CD4-positive, alpha-beta T cell treated with Interleukin-10 for 1 hour (primary cell): Measurements from ENCODE around the gene ZFR.
A peak's percentile ranks its signal among the peaks of the same experiment; 100 is the strongest.
"Not testable (repeated sequence)": the region's sequence is repeated elsewhere in the genome, so short reads cannot be mapped to it uniquely, and the experiment has no call there.

ENCODE experiments used
- DNase-seq: peaks from one replicate; pipeline ENCODE4 v3.0.0-alpha.2; 2020

Gene ZFR

DNA sequence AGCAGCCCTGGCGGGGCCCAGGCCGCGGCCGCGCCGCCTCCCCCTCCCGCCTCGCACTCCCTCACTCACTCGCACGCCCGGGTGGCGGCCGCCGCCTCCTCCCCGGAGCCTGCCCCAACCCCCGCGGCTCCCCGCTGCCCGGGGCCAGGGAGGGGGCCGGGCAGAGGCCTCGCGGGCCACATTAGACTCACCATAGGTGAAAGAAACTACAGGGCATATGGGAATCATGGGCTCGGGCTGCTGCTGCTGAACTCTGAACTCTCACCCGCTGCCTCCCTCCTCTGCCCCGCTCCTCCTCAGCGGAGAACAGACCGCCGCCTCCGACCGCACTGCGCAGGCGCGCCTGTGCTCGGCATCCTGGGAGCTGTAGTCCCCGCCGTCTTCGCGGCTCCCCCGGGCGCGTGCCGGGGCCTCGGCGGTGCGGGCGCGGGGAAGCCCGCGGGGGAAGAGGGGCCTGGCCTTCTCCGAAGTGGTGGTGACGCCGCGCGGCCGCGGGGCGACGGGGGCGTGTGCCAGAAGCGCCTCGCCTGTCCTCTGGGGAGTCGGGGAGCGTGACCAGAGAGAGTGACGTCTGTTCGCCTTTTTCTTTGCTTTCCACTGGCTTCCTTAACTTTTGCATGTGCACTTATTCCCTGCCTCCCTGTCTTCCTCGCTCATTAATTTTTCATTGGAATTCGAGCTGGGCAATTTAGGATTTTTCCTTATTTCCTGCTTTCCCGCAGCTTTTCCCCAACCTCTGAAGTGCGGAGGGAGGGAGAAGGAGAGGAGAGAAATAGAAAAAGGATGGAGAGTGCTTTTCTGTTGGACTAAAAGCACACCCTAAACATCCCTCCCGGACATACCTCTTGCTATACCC is at the start of gene ZFR:
TSS of gene ZFR (minus strand) at position 310 of the 856 bp plus-strand sequence. CDS start at position 228, 82 bp downstream.
- DNase-seq = peak; percentile 96

GRCh38 chr5:32490972-32491557 is 46.5 kb upstream of the ZFR start:
- no peak for DNase-seq

DNA sequence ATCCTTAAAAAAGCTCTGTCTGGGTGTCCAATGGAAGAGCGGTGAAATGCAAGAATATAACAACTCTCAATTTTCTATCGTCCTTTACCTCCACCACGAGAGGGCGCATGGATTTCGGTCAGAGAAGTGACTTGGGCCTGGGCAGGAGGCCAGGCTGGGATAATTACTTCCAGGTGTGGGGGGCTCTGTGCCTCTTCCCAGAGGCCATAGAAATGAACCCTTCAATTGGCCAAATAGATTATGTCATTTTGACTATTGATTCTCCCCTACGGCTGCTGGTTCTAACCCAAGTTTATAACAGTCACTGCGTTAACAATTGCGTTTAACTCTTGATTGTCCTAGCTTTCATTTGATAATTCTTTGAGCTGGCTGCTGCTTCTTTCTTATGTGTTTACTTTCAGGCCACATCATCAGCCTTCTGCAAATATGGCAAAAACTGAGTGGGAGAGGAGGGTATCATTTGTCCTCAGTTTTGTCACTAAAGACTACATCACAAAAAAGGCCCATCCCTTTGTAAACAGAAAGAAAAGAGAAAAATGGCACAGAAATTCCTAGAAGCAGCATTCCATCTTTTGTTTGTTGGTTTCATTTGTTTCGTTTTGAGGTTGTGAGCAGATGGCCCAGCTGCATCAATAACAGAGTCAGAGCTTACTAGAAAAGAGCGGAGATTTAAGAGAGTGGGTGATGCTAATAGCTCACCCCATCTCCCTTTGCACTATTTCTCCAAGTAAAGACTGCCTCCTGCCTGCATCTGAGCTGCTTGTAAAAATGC is 45.4 kb upstream of the ZFR start:
- peak; percentile 74 for DNase-seq

DNA sequence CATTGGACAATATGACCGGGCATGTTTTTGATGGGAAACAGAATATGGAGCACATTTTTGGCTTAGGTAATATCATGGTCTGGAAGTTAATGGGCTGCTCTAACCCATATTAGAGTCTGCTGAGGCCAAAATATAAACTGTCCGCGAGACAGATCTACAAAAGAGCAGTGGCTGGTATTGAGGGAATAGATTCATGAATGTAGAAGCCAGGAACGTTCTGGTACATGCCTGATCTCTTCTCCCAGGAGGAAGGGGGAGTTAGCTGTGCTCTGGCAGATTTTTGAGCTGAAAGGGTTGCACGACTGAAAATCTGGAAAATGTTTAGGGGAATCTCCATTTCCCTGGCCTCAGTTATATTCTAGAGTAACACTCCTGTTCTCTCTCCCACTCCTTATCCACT is 42.9 kb upstream of the ZFR start:
- no peak for DNase-seq

DNA sequence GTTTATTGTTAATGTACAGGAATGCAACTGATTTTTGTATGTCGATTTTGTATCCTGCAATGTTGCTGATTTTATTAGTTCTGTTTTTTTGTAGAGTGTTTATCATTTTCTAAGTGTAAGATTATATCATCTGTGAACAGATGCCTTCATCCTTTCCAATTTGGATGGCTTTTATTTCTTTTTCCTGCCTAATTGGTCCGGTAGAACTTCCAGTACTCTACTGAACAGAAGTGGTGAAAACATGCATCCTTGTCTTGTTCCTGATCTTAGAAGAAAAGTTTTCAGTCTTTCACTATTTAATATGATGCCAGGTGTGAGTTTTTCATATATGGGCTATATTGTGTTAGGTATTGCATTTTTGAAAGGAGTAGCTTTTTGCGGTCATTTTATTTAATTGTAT is 42.5 kb upstream of the ZFR start:
- DNase-seq = no peak

- no peak for DNase-seq
These were observed 37.7 kb upstream of the ZFR start for GRCh38 chr5:32482193-32482592.

DNA sequence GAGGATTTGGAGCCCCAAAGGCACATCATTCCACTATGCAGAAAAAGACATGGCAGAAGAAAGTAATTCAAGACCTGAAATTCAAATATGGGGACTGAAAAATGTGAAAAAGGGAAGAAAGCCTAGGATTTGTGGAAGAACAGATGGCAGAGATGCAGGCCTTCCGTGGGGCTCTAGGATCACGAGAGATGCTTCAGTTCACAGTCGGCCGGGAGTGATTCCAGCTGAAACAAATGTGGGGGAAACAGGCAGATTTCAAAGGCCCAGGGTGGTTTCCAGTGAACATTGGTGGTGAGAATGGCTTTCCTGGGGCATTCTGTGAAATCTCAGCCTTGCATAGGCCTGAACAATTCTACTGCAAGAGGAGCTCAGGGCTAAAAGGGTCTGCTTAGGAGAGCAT is 34.6 kb upstream of the ZFR start:
- no peak for DNase-seq

- DNase-seq = no peak
These were observed 32.4 kb upstream of the ZFR start for GRCh38 chr5:32476891-32477290.

DNA sequence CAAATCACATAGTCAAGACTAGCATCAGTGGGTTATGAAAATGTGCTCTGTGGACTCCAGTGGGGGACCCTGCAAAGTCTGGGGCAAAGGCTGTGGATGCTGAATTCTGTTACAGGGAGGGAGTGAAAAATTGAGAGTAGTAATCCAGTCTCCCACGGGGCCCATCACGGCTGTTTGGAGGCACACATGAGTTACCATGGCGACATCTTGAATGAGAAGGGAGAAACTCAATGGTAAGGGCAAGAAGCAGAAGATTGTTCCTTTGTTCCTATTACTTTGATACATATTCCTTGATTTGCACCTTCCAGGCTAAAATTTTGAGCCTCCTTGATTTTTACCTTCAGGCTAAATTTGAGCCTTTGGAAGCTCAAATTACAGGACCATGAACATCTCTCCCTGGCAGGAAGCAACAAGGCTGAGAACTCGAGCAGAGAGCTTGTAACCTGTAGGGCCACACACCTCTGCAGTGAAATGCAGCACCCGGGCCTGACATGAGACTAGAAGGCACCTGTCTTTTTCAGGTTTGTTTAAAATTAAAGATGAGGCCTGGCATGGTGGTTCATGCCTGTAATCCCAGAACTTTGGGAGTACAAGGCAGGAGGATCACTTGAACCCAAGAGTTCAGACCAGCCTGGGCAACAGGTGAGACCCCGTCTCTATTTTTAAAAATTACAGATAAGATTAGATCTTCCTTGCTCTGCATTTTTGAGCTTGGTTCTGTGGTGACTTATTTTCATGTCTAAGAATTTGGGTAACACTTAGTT is 31.0 kb upstream of the ZFR start:
- DNase-seq = no peak

- DNase-seq = no peak
These were observed 29.8 kb upstream of the ZFR start for GRCh38 chr5:32474209-32474854.

DNA sequence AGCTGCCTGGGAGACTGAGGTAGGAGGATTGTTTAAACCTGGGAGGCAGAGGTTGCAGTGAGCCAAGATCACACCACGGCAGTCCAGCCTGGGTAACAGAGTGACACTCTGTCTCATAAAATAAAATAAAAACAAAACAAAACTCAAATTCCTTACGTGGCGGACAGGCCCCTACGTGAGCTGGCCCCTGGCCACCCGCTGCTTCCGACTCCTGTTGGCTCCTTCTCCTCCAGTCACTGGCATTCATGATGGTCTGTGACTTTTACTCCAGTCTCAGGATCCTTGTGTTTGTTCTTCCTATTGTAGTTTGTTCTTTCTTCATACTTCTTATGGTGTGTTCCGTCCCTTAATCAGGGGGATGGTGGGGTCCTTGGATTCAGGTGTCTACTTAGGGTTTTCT is 28.5 kb upstream of the ZFR start:
- DNase-seq = no peak

GRCh38 chr5:32471784-32472183 is 27.2 kb upstream of the ZFR start:
- no peak for DNase-seq

DNA sequence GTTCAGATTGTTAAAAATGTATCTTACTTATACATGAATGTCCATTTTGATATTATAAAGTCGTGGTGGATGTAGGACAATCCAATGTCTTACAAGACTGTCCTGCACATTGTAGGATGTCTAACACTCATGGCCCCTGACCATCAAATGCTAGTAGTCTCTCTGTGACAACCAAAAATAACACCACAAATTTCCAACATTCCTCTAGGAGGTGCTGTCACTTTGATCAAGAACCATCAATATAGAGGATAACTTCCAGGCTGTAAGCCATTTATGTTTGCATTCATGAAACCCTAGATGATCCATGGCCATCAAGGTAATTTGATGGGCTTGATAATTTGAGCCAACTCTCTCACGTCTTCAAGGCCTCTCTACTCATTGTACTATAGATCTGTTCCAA is 20.5 kb upstream of the ZFR start:
- DNase-seq = no peak

GRCh38 chr5:32462618-32463017 is 18.1 kb upstream of the ZFR start:
- DNase-seq = no peak

- no peak for DNase-seq
These were observed 17.0 kb upstream of the ZFR start for GRCh38 chr5:32461441-32462120.

DNA sequence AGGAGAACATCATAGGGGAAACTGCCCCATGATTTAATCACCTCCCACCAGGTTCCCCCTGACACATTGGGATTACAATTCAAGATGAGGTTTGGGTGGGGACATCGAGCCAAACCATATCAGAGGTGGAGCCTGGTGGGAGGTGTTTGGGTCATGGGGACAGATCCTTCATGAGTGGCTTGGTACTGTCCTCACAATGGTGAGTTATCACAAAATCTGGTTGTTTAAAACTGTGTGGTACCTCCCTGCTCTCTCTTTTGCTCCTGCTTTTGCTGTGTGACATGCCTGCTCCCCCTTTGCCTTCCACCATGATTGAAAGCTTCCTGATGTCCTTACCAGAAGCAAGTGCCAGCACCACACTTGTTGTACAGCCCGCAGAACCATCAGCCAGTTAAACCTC is 16.2 kb upstream of the ZFR start:
- no peak for DNase-seq

DNA sequence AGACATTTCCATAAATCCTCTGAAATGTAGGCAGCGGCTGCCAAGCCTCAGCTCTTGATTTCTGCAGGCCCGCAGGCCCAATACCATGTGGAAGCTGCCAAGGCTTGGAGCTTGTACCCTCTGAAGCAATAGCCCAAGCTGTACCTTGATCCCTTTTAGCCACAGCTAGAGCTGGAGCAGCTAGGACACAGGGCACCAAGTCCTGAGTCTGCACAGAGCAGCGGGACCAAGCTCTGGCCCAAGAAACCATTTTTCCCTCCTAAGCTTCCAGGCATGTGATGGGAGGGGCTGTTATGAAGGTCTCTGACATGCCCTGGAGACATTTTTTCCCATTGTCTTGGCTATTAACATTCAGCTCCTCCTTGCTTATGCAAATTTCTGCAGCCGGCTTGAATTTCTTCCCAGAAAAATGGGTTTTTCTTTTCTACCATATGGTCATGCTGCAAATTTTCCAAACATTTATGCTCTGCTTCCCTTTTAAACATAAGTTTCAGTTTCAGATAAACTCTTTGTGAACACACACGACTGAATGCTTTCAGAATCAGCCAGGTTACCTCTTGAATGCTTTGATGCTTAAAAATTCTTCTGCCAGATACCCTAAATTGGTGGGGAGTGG is 14.4 kb upstream of the ZFR start:
- no peak for DNase-seq

DNA sequence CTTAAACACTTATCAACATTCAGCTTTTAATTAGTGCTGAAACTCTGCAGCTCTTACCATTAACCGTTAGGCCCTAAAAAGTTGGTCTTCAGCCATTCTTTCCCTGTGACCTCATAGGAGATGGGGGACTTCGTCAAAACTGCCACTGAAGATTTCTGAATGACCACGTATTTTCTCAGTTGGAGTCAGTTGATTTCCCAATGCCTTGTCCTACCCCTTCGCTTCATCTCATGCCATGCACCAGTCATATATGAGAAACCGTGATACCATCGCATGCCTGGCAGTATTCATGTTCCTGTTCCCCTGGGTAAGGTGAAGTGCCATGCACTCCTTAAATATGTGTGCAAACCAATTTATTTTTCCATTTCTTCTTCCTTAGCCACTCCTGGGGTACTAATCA is 10.8 kb upstream of the ZFR start:
- DNase-seq = no peak

DNA sequence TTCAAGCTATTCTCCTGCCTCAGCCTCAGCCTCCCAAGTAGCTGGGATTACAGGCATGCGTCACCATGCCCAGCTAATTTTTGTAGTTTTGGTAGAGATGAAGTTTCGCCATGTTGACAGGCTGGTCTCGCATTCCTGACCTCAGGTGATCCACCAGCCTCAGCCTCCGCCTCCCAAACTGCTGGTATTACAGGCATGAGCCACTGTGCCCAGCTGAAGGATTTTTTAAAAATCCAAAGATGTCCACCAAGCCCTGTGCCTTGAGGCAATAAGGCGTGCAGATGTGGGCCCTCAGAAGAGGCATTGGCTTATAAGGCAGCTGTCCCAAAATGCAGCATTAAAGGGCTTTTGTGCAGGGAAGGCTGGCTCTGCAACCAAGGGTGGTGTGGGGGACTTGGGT is 10.3 kb upstream of the ZFR start:
- DNase-seq = no peak

- no peak for DNase-seq
These were observed 9.4 kb upstream of the ZFR start for GRCh38 chr5:32453916-32454315.

GRCh38 chr5:32452316-32452715 is 7.8 kb upstream of the ZFR start:
- not testable (repeated sequence) for DNase-seq

DNA sequence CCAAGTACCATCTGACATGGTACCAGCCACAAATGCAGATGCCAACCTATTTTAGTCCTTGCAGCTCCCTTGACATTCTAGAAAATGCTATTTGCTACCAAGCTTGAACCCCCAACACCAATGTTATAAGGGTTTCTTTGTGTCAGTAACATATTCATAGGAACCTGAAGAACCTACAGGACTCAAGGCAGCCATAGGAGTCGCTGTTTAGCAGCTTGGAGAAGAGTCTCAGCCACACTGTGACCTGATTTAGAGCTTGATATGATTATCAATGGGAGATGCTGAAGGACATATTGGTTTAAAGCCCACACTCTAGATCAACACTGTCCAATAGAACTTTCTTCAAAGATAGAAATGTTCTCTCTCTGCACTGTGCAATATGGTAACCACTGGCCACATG is 6.4 kb upstream of the ZFR start:
- DNase-seq = no peak
